PC-3 (cell line): Measurements from ENCODE around the gene FAM50B.

ENCODE experiments used
- CTCF ChIP-seq: fragments of 300-600 bp; sonication (generic); conservative IDR thresholded peaks from 2 replicates; pipeline ENCODE4 v1.5.1; 2017; ENCODE audit warnings: antibody characterized with exemption, low read depth, mild to moderate bottlenecking, low read length
- EZH2 ChIP-seq: fragments of 300-600 bp; sonication (generic); IDR thresholded peaks from one replicate; pipeline ENCODE4 v1.6.1; 2017; ENCODE audit warnings: antibody characterized with exemption, mild to moderate bottlenecking, low read length; ENCODE audit not compliant: unreplicated experiment
- EZH2phosphoT487 ChIP-seq: fragments of 300-600 bp; sonication (generic); IDR thresholded peaks from 2 replicates; pipeline ENCODE4 v1.6.1; 2018; ENCODE audit warnings: mild to moderate bottlenecking, antibody characterized with exemption, low read length, borderline replicate concordance

DNA sequence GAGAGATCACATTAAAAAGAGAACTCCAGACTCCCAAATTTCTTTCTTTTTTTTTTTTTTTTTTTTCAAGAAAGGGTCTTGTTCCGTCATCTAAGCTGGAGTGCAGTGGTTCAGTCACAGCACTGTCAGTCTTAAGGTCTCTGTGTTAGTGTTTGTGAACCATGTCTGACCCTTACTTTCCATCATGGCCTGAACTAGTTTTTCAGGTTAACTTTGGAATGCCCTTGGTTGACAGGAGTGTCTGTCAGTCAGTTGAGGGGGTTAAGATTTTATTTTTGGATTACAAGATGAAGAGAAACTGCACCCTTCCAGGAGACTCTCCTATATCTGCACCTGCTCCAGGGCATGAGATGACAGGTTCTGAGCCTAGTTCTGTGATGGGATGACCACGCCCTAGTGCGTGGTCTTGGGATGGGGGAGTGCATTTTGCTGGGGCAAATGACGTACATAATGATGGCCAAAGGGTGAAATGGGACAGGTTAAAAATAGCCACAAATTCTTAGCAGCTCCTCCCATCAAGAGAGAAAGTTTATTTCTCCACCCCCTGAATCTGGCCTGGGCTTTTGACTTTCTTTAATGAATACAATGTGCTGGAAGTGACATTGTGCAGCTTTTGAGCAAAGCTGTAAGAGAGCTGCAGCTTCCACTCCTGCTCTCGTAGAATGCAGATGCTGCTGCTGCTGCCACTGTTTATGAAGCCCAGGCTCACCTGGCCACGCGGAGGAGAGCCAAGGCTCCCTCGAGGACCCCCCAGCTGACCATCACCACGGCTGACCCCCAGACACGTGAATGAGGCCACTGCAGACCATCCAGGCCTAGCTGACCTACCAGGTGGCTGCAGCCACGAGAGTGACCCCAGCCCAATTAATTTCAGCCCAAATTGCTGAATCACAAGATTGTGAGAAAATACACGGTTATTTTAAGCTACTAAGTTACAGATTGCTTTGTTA is 29.7 kb upstream of the FAM50B start:
- no peak for TF ChIP-seq CTCF
- TF ChIP-seq EZH2, result no peak
- no peak for TF ChIP-seq EZH2phosphoT487
